GM12878 (cell line): ENCODE measurements around the gene NRIP3.

Experiments used
- BHLHE40 ChIP-seq, 2 experiments: fragments of 450-650 bp in 1 of 2; IDR thresholded peaks; 2 replicates each; pipeline ENCODE4 v1.6.1; 2011 to 2017; ENCODE audit warnings: low read depth in 2 of 2, borderline replicate concordance in 1 of 2, improper control_type of control experiment in 1 of 2, low read length in 1 of 2, mild to moderate bottlenecking in 1 of 2
- CEBPB ChIP-seq, 2 experiments: fragments of 150-350 bp in 1 of 2; IDR thresholded peaks; 2 replicates each; pipeline ENCODE4 v1.6.1; 2012 to 2014; ENCODE audit warnings: low read depth in 2 of 2, low read length in 2 of 2, borderline replicate concordance in 1 of 2, inconsistent platforms in 1 of 2
- CEBPZ ChIP-seq: fragments of 150-350 bp; IDR thresholded peaks from 2 replicates; pipeline ENCODE4 v1.6.1; 2016; ENCODE audit warnings: low read depth, low read length
- CTCF ChIP-seq, 3 experiments: IDR thresholded peaks in 2 of 3; conservative IDR thresholded peaks in 1 of 3; 2 replicates each; pipeline ENCODE4 v1.5.1; 2011; ENCODE audit warnings: low read depth in 3 of 3, low read length in 3 of 3, mild to moderate bottlenecking in 3 of 3, control low read depth in 2 of 3, moderate library complexity in 2 of 3, inconsistent platforms in 1 of 3, mixed read lengths in 1 of 3; ENCODE audit not compliant: control insufficient read depth in 2 of 3, insufficient read depth in 1 of 3; ENCODE audit errors: extremely low read depth in 1 of 3
- ESRRA ChIP-seq: IDR thresholded peaks from 2 replicates; pipeline ENCODE4 v1.6.1; 2012; ENCODE audit warnings: mild to moderate bottlenecking, low read length, improper control_type of control experiment
- EZH2 ChIP-seq: IDR thresholded peaks from 2 replicates; pipeline ENCODE4 v1.6.1; 2012; ENCODE audit warnings: low read depth, mild to moderate bottlenecking, control low read depth, inconsistent platforms, low read length, borderline replicate concordance; ENCODE audit not compliant: control insufficient read depth
- FOXM1 ChIP-seq: IDR thresholded peaks from 2 replicates; pipeline ENCODE4 v1.6.1; 2012; ENCODE audit warnings: low read depth, mild to moderate bottlenecking, inconsistent platforms, low read length, moderate library complexity
- NRF1 ChIP-seq: conservative IDR thresholded peaks from 2 replicates; pipeline ENCODE4 v1.6.1; 2011; ENCODE audit warnings: mild to moderate bottlenecking, low read depth, low read length, improper control_type of control experiment
- PBX3 ChIP-seq: IDR thresholded peaks from 2 replicates; pipeline ENCODE4 v1.6.1; 2011; ENCODE audit warnings: mild to moderate bottlenecking, low read depth, low read length, moderate library complexity; ENCODE audit not compliant: insufficient replicate concordance
- REST ChIP-seq: IDR thresholded peaks from 2 replicates; pipeline ENCODE4 v1.6.1; 2012; ENCODE audit warnings: mild to moderate bottlenecking, low read depth, low read length

DNA sequence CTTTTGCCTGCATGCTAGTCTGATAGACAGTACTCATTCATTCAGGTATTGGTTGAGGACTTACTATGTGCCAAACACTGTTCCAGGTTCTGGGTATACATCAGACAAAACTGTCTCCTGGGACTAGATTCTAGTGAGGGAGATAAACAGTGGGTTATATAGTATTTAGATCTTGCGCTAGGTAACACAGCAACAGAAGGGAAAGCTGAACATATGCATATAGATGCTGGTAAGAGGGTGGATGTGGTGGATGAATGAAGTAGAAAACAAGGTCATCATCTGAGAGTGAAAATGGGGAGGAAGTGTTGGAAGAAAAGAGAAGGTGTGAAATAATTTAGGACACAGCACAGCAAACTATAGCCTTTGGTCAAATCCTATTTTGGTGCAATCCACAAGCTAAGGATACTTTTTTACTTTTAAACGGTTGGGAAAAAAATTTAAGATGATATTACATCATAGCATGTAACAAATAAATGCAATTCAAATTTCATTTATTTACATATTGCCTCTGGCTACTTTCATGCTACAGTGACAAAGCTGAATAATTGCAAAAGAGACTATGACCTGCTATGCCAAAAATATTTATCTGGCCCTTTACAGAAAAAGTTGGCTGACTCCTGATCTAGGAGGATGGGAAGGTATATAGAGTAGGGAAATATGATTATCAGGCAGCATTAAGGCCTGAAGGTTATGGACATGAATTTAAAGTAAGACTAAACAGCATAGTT, 32.4 kb downstream of the NRIP3 start:
- no peak for TF ChIP-seq FOXM1
- no peak for TF ChIP-seq ESRRA
- TF ChIP-seq REST, result no peak
- TF ChIP-seq CTCF (IDR thresholded peaks at IDR 0.05 in 2 of 3, conservative IDR thresholded peaks at IDR 0.05 in 1 of 3; ENCODE audit: control insufficient read depth in 2 of 3, extremely low read depth in 1 of 3, insufficient read depth in 1 of 3, low read depth in 3 of 3, low read length in 3 of 3), result no peak
- no peak for TF ChIP-seq NRF1
- no peak for TF ChIP-seq EZH2
- TF ChIP-seq CEBPB (IDR thresholded peaks at IDR 0.05; ENCODE audit: borderline replicate concordance in 1 of 2, low read depth in 2 of 2, low read length in 2 of 2), result no peak
- no peak for TF ChIP-seq BHLHE40 (IDR thresholded peaks at IDR 0.05; ENCODE audit: borderline replicate concordance in 1 of 2, low read depth in 2 of 2, low read length in 1 of 2)
- TF ChIP-seq CEBPZ, result no peak
- TF ChIP-seq PBX3, result no peak
